ENCODE results near the gene SOWAHA. TPM values are rescaled to one million over a fixed set of nuclear protein-coding genes. Genes with fewer than 3 reads are reported as not detected.

The SOWAHA gene
- total RNA-seq, 1 donor = not detected

- peaks cover 24% of the 10 kb centered on the region for H3K4me1 ChIP-seq (ENCODE audit: insufficient read depth, low read length)
- H3K4me3 ChIP-seq (ENCODE audit: low read length) = no peak overlapping the region
- H3K27me3 ChIP-seq (ENCODE audit: insufficient read depth, low read length) = peaks cover 82% of the 10 kb centered on the region
- H3K9me3 ChIP-seq (ENCODE audit: low read depth, low read length) = no peaks in the 10 kb centered on the region
Observed at GRCh38 chr5:132823481-132824050, 10.5 kb downstream of the SOWAHA start.

- no peaks in the 10 kb centered on the region for H3K9me3 ChIP-seq (ENCODE audit: low read depth, low read length)
- peaks cover 25% of the 10 kb centered on the region for H3K4me1 ChIP-seq (ENCODE audit: insufficient read depth, low read length)
- H3K27me3 ChIP-seq (ENCODE audit: insufficient read depth, low read length) = peaks cover 82% of the 10 kb centered on the region
- H3K4me3 ChIP-seq (ENCODE audit: low read length) = no peak overlapping the region
Observed at GRCh38 chr5:132824426-132824825, 11.3 kb downstream of the SOWAHA start.

GRCh38 chr5:132825033-132825833 is 12.1 kb downstream of the SOWAHA start:
- Histone ChIP-seq H3K4me3 (ENCODE audit: low read length) (no peak overlapping the region), H3K9me3 (ENCODE audit: low read depth, low read length) (no peaks in the 10 kb centered on the region), H3K27me3 (ENCODE audit: insufficient read depth, low read length) (peaks cover 83% of the 10 kb centered on the region), H3K4me1 (ENCODE audit: insufficient read depth, low read length) (peaks cover 23% of the 10 kb centered on the region)

GRCh38 chr5:132825834-132826391 is 12.8 kb downstream of the SOWAHA start:
- no peaks in the 10 kb centered on the region for H3K9me3 ChIP-seq (ENCODE audit: low read depth, low read length)
- H3K4me1 ChIP-seq (ENCODE audit: insufficient read depth, low read length) = peaks cover 24% of the 10 kb centered on the region
- H3K27me3 ChIP-seq (ENCODE audit: insufficient read depth, low read length) = peaks cover 83% of the 10 kb centered on the region
- H3K4me3 ChIP-seq (ENCODE audit: low read length) = no peak overlapping the region

- H3K4me3 ChIP-seq (ENCODE audit: low read length) = no peak overlapping the region
- peaks cover 26% of the 10 kb centered on the region for H3K4me1 ChIP-seq (ENCODE audit: insufficient read depth, low read length)
- peaks cover 81% of the 10 kb centered on the region for H3K27me3 ChIP-seq (ENCODE audit: insufficient read depth, low read length)
- no peaks in the 10 kb centered on the region for H3K9me3 ChIP-seq (ENCODE audit: low read depth, low read length)
Observed at GRCh38 chr5:132826424-132827082, 13.5 kb downstream of the SOWAHA start.

DNA sequence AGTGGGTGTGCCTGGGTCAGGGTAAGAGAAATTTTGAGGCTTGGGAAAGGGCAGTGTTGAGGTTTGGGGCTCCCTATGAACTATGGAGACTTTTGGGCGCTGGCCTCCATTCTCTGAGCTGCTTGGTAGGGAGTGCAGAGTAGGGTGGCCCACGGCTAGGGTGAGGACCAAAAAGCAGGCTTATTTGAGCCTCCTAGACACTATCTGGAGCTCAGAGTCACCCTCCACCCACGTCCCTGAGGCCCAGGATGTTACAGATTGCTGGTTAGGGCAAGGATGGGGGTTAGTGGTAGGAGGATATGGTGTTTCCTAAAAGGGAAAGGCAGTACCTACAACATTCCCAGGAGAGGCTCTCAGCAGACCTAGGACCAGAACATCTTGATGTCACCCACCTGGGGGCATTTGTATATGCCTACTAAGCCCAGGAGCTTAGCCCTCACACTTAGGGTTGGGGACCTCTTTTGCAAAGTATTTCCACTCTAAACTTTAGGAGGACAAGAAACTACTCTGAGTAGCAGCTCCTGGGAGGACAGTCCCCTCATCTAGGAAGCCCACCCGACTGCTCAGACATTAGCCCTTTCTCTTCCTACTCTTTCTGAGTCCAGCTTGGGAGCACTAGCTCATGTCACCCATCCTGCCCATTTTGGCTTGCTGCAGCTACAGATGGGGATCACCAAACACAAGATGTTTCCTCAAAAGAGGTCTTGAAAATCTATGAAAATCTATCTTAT is 15.0 kb downstream of the SOWAHA start:
- Histone ChIP-seq H3K4me1 (ENCODE audit: insufficient read depth, low read length) (peaks cover 22% of the 10 kb centered on the region), H3K27me3 (ENCODE audit: insufficient read depth, low read length) (peaks cover 70% of the 10 kb centered on the region), H3K9me3 (ENCODE audit: low read depth, low read length) (no peaks in the 10 kb centered on the region), H3K4me3 (ENCODE audit: low read length) (no peak overlapping the region)

- Histone ChIP-seq H3K27me3 (ENCODE audit: insufficient read depth, low read length) (peaks cover 62% of the 10 kb centered on the region), H3K4me3 (ENCODE audit: low read length) (no peak overlapping the region), H3K4me1 (ENCODE audit: insufficient read depth, low read length) (peaks cover 19% of the 10 kb centered on the region), H3K9me3 (ENCODE audit: low read depth, low read length) (no peaks in the 10 kb centered on the region)
Observed at GRCh38 chr5:132828846-132829494, 15.9 kb downstream of the SOWAHA start.

DNA sequence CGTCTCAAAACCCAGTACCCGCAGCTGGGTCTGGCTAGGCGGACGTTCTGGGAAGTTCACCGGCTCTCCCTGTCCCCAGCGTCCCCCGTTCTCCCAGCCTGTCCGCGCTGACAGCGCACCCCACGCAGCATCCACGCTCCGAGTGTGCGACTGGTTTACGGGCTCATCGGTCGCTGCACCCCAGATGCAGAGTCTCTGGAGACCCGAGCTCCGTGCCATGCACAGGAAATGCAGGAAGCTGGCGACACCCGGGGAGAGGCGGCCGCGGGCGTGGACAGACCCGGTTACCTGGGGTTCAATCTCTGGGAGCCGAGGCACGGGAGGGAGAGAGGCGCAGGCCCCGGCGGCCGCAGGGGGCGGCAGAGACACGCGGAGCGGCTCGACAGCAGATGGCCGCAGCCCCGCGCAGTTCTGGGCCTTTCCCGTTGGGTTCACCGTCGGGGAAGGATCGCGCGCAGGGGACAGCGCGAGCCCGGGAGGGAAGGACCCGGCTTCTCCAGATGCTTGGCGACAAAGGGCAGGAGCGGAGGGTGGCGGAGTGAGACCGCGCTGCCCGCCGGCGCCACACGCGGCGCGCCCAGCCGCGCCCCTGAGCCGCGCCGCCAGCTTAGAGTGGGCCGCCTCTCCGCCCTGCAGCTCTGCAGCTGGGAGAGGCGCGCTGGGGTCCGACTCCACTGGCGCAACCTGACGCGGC is 16.8 kb downstream of the SOWAHA start:
- Histone ChIP-seq H3K4me3 (ENCODE audit: low read length) (peak overlapping the region; percentile 54), H3K4me1 (ENCODE audit: insufficient read depth, low read length) (peaks cover 19% of the 10 kb centered on the region), H3K27me3 (ENCODE audit: insufficient read depth, low read length) (peaks cover 52% of the 10 kb centered on the region), H3K9me3 (ENCODE audit: low read depth, low read length) (no peaks in the 10 kb centered on the region)

DNA sequence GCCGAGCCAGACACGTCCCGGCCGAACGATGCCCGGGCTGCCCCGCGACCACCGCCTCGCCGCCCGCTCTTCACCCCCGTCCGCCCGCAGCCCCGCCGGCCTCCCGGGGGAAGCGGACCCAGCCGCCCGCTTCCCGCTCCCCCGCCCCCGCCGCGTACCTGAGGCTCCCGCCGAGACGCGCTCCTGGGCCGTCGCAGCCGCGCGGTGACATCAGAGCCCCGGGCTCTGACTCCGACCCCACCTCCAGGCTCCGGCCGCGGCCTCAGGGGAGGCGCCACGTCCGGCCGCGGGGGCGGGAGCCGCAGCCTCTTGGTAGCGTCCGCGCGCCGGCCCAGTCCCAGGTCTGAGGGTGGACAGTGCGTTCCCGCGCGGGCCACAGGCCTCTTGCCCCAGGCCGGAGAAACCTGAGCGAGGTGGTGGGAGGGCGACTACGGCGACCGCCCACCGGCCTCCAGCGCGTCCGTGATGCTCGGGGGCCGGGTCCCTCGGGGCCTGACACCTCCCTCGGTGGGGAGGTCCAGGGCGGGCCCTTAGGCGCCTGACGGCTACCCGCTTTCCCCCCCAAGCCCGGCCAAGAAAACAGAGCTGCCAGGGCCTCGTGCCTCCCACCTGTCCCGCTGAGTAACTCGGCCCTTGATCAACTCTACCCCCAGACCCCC is 17.5 kb downstream of the SOWAHA start, which contains the start of gene SHROOM1:
Gene SHROOM1, minus strand, starts transcription at position 212 of the 659 bp plus-strand sequence. CDS start 4,507 bp downstream, outside the sequence.
- H3K9me3 ChIP-seq (ENCODE audit: low read depth, low read length) = no peaks in the 10 kb centered on the region
- peaks cover 48% of the 10 kb centered on the region for H3K27me3 ChIP-seq (ENCODE audit: insufficient read depth, low read length)
- peak within 1 kb of the TSS; percentile 54 for H3K4me3 ChIP-seq (ENCODE audit: low read length)
- H3K4me1 ChIP-seq (ENCODE audit: insufficient read depth, low read length) = peaks cover 15% of the 10 kb centered on the region

DNA sequence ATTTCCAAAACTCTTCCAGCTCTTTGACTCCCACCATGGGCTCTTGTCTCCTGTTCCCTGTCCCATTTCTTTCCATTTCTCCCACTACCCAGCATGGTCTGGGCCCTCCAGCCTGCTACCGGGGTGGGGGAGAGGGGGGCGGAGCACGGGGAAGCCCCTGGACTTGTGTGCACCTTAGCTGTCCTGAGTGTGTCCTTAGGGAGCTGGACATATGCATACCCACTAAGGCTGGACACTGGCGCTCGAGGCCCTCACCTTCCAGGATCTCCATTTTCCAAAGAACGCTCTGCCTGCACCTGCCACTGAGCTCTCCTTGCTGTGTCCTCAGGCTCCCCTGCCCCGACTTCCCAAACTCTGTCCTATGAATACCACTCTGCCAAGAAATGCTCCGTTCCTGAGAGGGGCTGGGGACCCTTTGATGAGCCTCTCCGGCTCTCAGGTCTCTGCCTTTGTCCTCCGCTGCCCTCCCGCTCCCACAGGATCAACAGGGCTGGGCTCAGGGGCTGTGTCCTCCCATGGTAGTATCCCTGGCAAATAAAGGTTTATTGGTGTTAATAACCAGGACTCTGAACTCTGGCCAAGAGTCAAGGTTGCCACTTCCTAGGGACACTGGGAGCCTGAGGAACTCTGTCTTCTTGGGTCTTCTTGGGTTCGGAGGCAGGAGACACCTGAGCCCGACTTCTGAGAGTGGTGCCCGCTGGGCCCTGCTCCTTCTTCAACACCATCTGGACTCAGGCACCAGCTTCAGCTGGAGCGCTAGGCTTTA is 18.2 kb downstream of the SOWAHA start:
- H3K4me3 ChIP-seq (ENCODE audit: low read length) = no peak overlapping the region
- H3K9me3 ChIP-seq (ENCODE audit: low read depth, low read length) = no peaks in the 10 kb centered on the region
- peaks cover 43% of the 10 kb centered on the region for H3K27me3 ChIP-seq (ENCODE audit: insufficient read depth, low read length)
- H3K4me1 ChIP-seq (ENCODE audit: insufficient read depth, low read length) = peaks cover 15% of the 10 kb centered on the region

DNA sequence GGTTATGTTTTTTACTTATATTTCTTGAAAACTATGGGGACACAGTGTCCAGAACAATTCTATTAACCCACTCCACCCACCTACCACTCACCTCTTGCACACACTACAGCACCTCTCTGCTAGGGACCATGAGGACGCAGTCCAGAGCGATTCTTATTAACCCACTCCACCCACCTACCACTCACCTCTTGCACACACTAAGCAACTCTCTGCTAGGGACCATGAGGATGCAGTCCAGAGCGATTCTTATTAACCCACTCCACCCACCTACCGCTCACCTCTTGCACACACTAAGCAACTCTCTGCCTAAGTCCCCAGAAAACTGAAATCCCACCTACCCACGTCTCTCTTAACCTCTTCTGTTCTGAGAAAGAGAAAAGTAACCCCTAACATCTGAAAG is 19.5 kb downstream of the SOWAHA start:
- no peak overlapping the region for H3K4me3 ChIP-seq (ENCODE audit: low read length)
- H3K27me3 ChIP-seq (ENCODE audit: insufficient read depth, low read length) = peaks cover 30% of the 10 kb centered on the region
- no peaks in the 10 kb centered on the region for H3K9me3 ChIP-seq (ENCODE audit: low read depth, low read length)
- H3K4me1 ChIP-seq (ENCODE audit: insufficient read depth, low read length) = peaks cover 26% of the 10 kb centered on the region

DNA sequence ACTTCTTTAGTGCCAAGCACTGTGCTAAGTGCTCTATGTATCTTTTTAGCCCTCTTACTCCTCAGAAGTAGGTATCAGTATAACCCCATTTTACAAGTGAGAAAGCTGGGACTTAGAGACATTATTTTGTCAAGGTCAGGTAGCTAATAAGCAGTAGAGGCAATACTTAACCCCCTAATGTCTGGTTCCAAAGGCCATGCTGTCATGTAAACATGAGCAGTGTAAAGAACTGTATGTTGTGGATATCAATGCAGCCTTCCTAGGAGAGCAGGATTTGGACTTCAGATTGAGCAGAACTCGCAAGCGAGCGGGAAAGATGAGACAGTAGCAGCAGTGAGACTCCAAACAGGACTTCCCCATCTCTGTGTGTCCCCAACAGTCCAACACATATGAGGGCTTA is 21.0 kb downstream of the SOWAHA start:
- Histone ChIP-seq H3K4me1 (ENCODE audit: insufficient read depth, low read length) (peaks cover 39% of the 10 kb centered on the region), H3K9me3 (ENCODE audit: low read depth, low read length) (no peaks in the 10 kb centered on the region)

GRCh38 chr5:132836852-132837251 is 23.8 kb downstream of the SOWAHA start:
- no peak overlapping the region for H3K4me3 ChIP-seq (ENCODE audit: low read length)
- H3K4me1 ChIP-seq (ENCODE audit: insufficient read depth, low read length) = peaks cover 53% of the 10 kb centered on the region
- H3K27me3 ChIP-seq (ENCODE audit: insufficient read depth, low read length) = no peaks in the 10 kb centered on the region

More for the DNA sequence above, 21.0 kb downstream of the SOWAHA start:
- Histone ChIP-seq H3K27me3 (ENCODE audit: insufficient read depth, low read length) (peaks cover 17% of the 10 kb centered on the region), H3K4me3 (ENCODE audit: low read length) (no peak overlapping the region)

More at GRCh38 chr5:132836852-132837251, 23.8 kb downstream of the SOWAHA start:
- H3K9me3 ChIP-seq (ENCODE audit: low read depth, low read length) = no peaks in the 10 kb centered on the region
